Measurements from ENCODE around the gene TOP3A.

Gene TOP3A

GRCh38 chr17:18332909-18333489 lies 18.2 kb upstream of the TOP3A start:
- no peaks in the 10 kb centered on the region for H4K20me1 ChIP-seq (ENCODE audit: control insufficient read depth, insufficient read depth, low read depth, low read length)
- no peaks in the 10 kb centered on the region for H3K27me3 ChIP-seq (ENCODE audit: control insufficient read depth, low read length)
- no peaks in the 10 kb centered on the region for H3K4me1 ChIP-seq (ENCODE audit: control insufficient read depth, low read length)
- H3K79me2 ChIP-seq (ENCODE audit: control insufficient read depth, low read length) = no peaks in the 10 kb centered on the region
- no peaks in the 10 kb centered on the region for H3K9me2 ChIP-seq (replicated peaks; ENCODE audit: control insufficient read depth, low read length)
- no peak overlapping the region for H3K4me2 ChIP-seq (ENCODE audit: low read length)
- H3K4me3 ChIP-seq (ENCODE audit: low read length) = no peak overlapping the region
- no peak for TF ChIP-seq EZH2phosphoT487 (IDR thresholded peaks at IDR 0.05; ENCODE audit: borderline replicate concordance, low read length)
- TF ChIP-seq, protein P1, sequence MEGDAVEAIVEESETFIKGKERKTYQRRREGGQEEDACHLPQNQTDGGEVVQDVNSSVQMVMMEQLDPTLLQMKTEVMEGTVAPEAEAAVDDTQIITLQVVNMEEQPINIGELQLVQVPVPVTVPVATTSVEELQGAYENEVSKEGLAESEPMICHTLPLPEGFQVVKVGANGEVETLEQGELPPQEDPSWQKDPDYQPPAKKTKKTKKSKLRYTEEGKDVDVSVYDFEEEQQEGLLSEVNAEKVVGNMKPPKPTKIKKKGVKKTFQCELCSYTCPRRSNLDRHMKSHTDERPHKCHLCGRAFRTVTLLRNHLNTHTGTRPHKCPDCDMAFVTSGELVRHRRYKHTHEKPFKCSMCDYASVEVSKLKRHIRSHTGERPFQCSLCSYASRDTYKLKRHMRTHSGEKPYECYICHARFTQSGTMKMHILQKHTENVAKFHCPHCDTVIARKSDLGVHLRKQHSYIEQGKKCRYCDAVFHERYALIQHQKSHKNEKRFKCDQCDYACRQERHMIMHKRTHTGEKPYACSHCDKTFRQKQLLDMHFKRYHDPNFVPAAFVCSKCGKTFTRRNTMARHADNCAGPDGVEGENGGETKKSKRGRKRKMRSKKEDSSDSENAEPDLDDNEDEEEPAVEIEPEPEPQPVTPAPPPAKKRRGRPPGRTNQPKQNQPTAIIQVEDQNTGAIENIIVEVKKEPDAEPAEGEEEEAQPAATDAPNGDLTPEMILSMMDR (IDR thresholded peaks at IDR 0.05; ENCODE audit: low read depth, low read length, poor library complexity, severe bottlenecking) = no peak
- no peak overlapping the region for H3K27ac ChIP-seq (ENCODE audit: low read depth, low read length)
- H3F3A ChIP-seq (ENCODE audit: control insufficient read depth, insufficient read depth) = no peaks in the 10 kb centered on the region
- H3K9me3 ChIP-seq (ENCODE audit: control insufficient read depth, insufficient read depth, low read length) = no peaks in the 10 kb centered on the region
- peaks cover 69% of the 10 kb centered on the region for H3K36me3 ChIP-seq (ENCODE audit: control insufficient read depth, low read length)

- Histone ChIP-seq H3K36me3 (ENCODE audit: control insufficient read depth, low read length) (peaks cover 72% of the 10 kb centered on the region), H3K4me3 (ENCODE audit: low read length) (no peak overlapping the region), H3K27me3 (ENCODE audit: control insufficient read depth, low read length) (no peaks in the 10 kb centered on the region), H3K4me1 (ENCODE audit: control insufficient read depth, low read length) (no peaks in the 10 kb centered on the region), H4K20me1 (ENCODE audit: control insufficient read depth, insufficient read depth, low read depth, low read length) (no peaks in the 10 kb centered on the region), H3F3A (ENCODE audit: control insufficient read depth, insufficient read depth) (no peaks in the 10 kb centered on the region), H3K4me2 (ENCODE audit: low read length) (no peak overlapping the region), H3K9me2 (replicated peaks; ENCODE audit: control insufficient read depth, low read length) (no peaks in the 10 kb centered on the region), H3K27ac (ENCODE audit: low read depth, low read length) (no peak overlapping the region), H3K9me3 (ENCODE audit: control insufficient read depth, insufficient read depth, low read length) (no peaks in the 10 kb centered on the region), H3K79me2 (ENCODE audit: control insufficient read depth, low read length) (no peaks in the 10 kb centered on the region)
- TF ChIP-seq, protein P1 (IDR thresholded peaks at IDR 0.05; ENCODE audit: low read depth, low read length, poor library complexity, severe bottlenecking) = no peak
- no peak for TF ChIP-seq EZH2phosphoT487 (IDR thresholded peaks at IDR 0.05; ENCODE audit: borderline replicate concordance, low read length)
These were observed 17.1 kb upstream of the TOP3A start for GRCh38 chr17:18331879-18332278.

DNA sequence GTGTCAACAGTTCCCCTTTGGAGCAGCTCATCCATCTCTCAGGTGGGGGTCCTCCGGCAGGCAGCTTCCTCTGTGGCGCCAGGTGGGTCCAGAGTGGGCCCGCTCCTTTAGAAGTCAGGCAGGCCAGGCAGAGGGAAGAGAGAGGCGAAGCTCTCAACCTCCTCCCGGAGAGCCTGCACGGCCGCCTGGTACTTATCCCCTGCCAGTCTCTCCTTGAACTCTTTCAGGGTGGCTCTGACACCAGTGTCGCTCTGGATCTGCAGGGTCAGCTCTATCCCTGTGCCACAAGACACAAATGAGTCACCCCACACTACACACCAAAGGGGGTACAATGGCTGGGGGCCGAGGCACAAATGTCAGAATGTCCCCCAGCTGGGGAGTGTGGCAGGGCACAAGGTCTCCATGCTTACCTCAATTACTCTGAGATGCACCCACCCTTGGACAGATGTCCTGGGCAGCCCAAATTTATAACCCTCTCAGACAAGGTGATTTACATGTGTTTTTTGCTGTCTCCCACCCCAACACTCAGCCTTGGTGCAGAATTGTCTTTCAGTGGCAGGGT lies 13.9 kb upstream of the TOP3A start:
- Histone ChIP-seq H3K9me2 (replicated peaks; ENCODE audit: control insufficient read depth, low read length) (no peaks in the 10 kb centered on the region), H3K27me3 (ENCODE audit: control insufficient read depth, low read length) (no peaks in the 10 kb centered on the region), H3K36me3 (ENCODE audit: control insufficient read depth, low read length) (peaks cover 74% of the 10 kb centered on the region), H3K27ac (ENCODE audit: low read depth, low read length) (no peak overlapping the region), H3K79me2 (ENCODE audit: control insufficient read depth, low read length) (no peaks in the 10 kb centered on the region), H3F3A (ENCODE audit: control insufficient read depth, insufficient read depth) (no peaks in the 10 kb centered on the region), H4K20me1 (ENCODE audit: control insufficient read depth, insufficient read depth, low read depth, low read length) (no peaks in the 10 kb centered on the region), H3K4me1 (ENCODE audit: control insufficient read depth, low read length) (no peaks in the 10 kb centered on the region), H3K4me2 (ENCODE audit: low read length) (no peak overlapping the region), H3K4me3 (ENCODE audit: low read length) (no peak overlapping the region), H3K9me3 (ENCODE audit: control insufficient read depth, insufficient read depth, low read length) (no peaks in the 10 kb centered on the region)
- TF ChIP-seq, protein P1 (IDR thresholded peaks at IDR 0.05; ENCODE audit: low read depth, low read length, poor library complexity, severe bottlenecking) = no peak
- no peak for TF ChIP-seq EZH2phosphoT487 (IDR thresholded peaks at IDR 0.05; ENCODE audit: borderline replicate concordance, low read length)
